Measurements from ENCODE around the gene TP53I13.

DNA sequence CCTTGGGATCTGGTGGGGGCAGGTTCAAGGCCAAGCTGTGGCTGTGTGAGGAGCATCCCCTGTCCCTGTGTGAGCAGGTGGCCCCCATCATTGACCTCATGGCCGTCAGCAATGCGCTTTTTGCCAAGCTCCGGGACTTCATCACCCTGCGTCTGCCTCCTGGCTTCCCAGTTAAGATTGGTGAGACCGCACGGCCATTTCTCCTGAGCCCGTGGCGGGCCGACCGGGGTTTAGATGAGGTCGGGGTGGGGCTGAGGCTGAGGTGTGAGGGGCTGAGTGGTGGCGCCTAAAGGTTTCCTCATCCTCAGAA, 43.5 kb downstream of the TP53I13 start:
- TF ChIP-seq, protein P1, sequence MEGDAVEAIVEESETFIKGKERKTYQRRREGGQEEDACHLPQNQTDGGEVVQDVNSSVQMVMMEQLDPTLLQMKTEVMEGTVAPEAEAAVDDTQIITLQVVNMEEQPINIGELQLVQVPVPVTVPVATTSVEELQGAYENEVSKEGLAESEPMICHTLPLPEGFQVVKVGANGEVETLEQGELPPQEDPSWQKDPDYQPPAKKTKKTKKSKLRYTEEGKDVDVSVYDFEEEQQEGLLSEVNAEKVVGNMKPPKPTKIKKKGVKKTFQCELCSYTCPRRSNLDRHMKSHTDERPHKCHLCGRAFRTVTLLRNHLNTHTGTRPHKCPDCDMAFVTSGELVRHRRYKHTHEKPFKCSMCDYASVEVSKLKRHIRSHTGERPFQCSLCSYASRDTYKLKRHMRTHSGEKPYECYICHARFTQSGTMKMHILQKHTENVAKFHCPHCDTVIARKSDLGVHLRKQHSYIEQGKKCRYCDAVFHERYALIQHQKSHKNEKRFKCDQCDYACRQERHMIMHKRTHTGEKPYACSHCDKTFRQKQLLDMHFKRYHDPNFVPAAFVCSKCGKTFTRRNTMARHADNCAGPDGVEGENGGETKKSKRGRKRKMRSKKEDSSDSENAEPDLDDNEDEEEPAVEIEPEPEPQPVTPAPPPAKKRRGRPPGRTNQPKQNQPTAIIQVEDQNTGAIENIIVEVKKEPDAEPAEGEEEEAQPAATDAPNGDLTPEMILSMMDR (IDR thresholded peaks at IDR 0.05), result no peak
- TF ChIP-seq TCF7L2 (IDR thresholded peaks at IDR 0.05; ENCODE audit: low read depth, low read length) (no peak), POLR2AphosphoS5 (IDR thresholded peaks at IDR 0.05; ENCODE audit: low read depth, low read length) (no peak)

Data from Panc1 (cell line).